ENCODE measurements around the gene SPDYE1. TPM values are rescaled to one million over a fixed set of nuclear protein-coding genes. Genes with fewer than 3 reads are reported as not detected.

Gene SPDYE1
- total and polyA plus RNA-seq, 2 of the 13 experiments (the other 11 are each of a cell fraction or from before 2014, with no cell fraction given): not detected

- Histone ChIP-seq H3K9me3 (ENCODE audit: low read length) (no peaks in the 10 kb centered on the region), H2AFZ (ENCODE audit: low read length) (no peak overlapping the region), H3K9ac (ENCODE audit: insufficient read depth, low read depth, low read length) (no peak overlapping the region), H3K4me1 (ENCODE audit: insufficient read depth, low read length) (peaks cover 19% of the 10 kb centered on the region), H3K79me2 (ENCODE audit: insufficient read depth, low read length) (peaks cover 15% of the 10 kb centered on the region), H3K27me3 (ENCODE audit: control insufficient read depth in 1 of 2, insufficient read depth in 2 of 2, low read length in 2 of 2) (no peaks in the 10 kb centered on the region), H4K20me1 (ENCODE audit: insufficient read depth, low read length) (no peaks in the 10 kb centered on the region), H3K4me2 (ENCODE audit: low read depth, low read length) (no peak overlapping the region), H3K4me3 (replicated peaks in 1 of 3; ENCODE audit: insufficient read depth in 1 of 3, low read depth in 2 of 3, low read length in 3 of 3) (no peak overlapping the region), H3K27ac (ENCODE audit: extremely low read length, insufficient read depth, low read length) (no peak overlapping the region), H3K36me3 (replicated peaks in 1 of 2; ENCODE audit: control insufficient read depth in 1 of 2, insufficient read depth in 2 of 2, low read length in 2 of 2) (peaks cover 16 to 48% of the 10 kb centered on the region in 2 experiments; a peak in 4 of 5 replicates)
- TF ChIP-seq, protein P1, sequence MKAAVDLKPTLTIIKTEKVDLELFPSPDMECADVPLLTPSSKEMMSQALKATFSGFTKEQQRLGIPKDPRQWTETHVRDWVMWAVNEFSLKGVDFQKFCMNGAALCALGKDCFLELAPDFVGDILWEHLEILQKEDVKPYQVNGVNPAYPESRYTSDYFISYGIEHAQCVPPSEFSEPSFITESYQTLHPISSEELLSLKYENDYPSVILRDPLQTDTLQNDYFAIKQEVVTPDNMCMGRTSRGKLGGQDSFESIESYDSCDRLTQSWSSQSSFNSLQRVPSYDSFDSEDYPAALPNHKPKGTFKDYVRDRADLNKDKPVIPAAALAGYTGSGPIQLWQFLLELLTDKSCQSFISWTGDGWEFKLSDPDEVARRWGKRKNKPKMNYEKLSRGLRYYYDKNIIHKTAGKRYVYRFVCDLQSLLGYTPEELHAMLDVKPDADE (CRISPR knock-in tag; IDR thresholded peaks at IDR 0.05): no peak
- no peak for TF ChIP-seq ZNF468 (CRISPR knock-in tag; IDR thresholded peaks at IDR 0.05)
- no peak for TF ChIP-seq MED13 (CRISPR knock-in tag; IDR thresholded peaks at IDR 0.05)
- no peak for TF ChIP-seq ZNF615 (CRISPR knock-in tag; IDR thresholded peaks at IDR 0.05; ENCODE audit: borderline replicate concordance)
- no peak for TF ChIP-seq MTF1 (CRISPR knock-in tag; IDR thresholded peaks at IDR 0.05)
- TF ChIP-seq ZNF670 (CRISPR knock-in tag; IDR thresholded peaks at IDR 0.05; ENCODE audit: borderline replicate concordance): no peak
- TF ChIP-seq, protein P2, sequence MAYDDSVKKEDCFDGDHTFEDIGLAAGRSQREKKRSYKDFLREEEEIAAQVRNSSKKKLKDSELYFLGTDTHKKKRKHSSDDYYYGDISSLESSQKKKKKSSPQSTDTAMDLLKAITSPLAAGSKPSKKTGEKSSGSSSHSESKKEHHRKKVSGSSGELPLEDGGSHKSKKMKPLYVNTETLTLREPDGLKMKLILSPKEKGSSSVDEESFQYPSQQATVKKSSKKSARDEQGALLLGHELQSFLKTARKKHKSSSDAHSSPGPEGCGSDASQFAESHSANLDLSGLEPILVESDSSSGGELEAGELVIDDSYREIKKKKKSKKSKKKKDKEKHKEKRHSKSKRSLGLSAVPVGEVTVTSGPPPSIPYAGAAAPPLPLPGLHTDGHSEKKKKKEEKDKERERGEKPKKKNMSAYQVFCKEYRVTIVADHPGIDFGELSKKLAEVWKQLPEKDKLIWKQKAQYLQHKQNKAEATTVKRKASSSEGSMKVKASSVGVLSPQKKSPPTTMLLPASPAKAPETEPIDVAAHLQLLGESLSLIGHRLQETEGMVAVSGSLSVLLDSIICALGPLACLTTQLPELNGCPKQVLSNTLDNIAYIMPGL (CRISPR knock-in tag; IDR thresholded peaks at IDR 0.05; ENCODE audit: borderline replicate concordance in 1 of 2, low read depth in 1 of 2): no peak
- ATAC-seq: no peak
- FAIRE-seq: no peak
- in situ Hi-C loops (cut with HindIII; ENCODE audit: extremely low pct_ligation_motif_present, low pct_unique_long_range_greater_than_20kb): no loop called here
- no TSS peak for BruUV-seq (replicated peaks)
- ChIA-PET POLR2A (no interaction called here), CTCF (ENCODE audit: low intra/inter-chr PET ratio, low total read pairs) (no interaction called here)
- intact Hi-C loops (cut with micrococcal nuclease; ENCODE audit: unreplicated experiment): no loop called here
- DNase-seq (ENCODE audit: low spot score): no peak
- WGBS (ENCODE audit: low lambda C conversion rate): 89% methylated on average over 8 of the region's 8 CpGs
These were observed 53.3 kb downstream of the SPDYE1 start for GRCh38 chr7:44050915-44051560.
